Measurements from ENCODE around the gene CLCN1. TPM values are rescaled to one million over a fixed set of nuclear protein-coding genes. Genes with fewer than 3 reads are reported as not detected.

The CLCN1 gene
- total RNA-seq, 1 experiment from 2014 or later = not detected

GRCh38 chr7:143388051-143388450, 72.1 kb downstream of the CLCN1 start:
- no peak overlapping the region for H3K27ac Mint-ChIP-seq (ENCODE audit: low read depth, unreplicated experiment)
- CTCF ChIA-PET = interaction anchor here (0.7 to 1.1 kb wide), 3 partner anchors 28 to 128 kb away, joined by 3 to 5 read pairs (median 4); partner anchors contain the start of gene GSTK1

GRCh38 chr7:143388491-143389101, 72.7 kb downstream of the CLCN1 start:
- no peaks in the 10 kb centered on the region for H3K27me3 Mint-ChIP-seq (ENCODE audit: insufficient read depth, unreplicated experiment)
- DNase-seq (ENCODE audit: unreplicated experiment) = no peak
- ChIA-PET POLR2A (interaction anchor here (1.1 to 1.6 kb wide), 2 partner anchors 9 to 58 kb away, joined by 3 to 8 read pairs; no protein-coding TSS in a partner anchor), CTCF (interaction anchor here (0.7 to 1.1 kb wide), 5 partner anchors 9 to 129 kb away, joined by 3 to 5 read pairs (median 4); partner anchors contain the start of gene GSTK1)
- peaks cover 15% of the 10 kb centered on the region for H3K4me1 Mint-ChIP-seq (ENCODE audit: insufficient read depth, unreplicated experiment)
- H3K4me3 Mint-ChIP-seq (ENCODE audit: unreplicated experiment) = no peak overlapping the region
- no peak overlapping the region for H3K27ac Mint-ChIP-seq (ENCODE audit: low read depth, unreplicated experiment)
- peaks cover 47% of the 10 kb centered on the region for H3K36me3 Mint-ChIP-seq (ENCODE audit: insufficient read depth, unreplicated experiment)
- no TSS peak for BruUV-seq (replicated peaks)
- TF ChIP-seq CTCF (IDR thresholded peaks at IDR 0.05; ENCODE audit: unreplicated experiment) = no peak
- intact Hi-C loops (cut with micrococcal nuclease) = no loop called here
- no peaks in the 10 kb centered on the region for H3K9me3 Mint-ChIP-seq (ENCODE audit: unreplicated experiment)

More at GRCh38 chr7:143388051-143388450, 72.1 kb downstream of the CLCN1 start:
- intact Hi-C loops (cut with micrococcal nuclease) = no loop called here
- DNase-seq (ENCODE audit: unreplicated experiment) = no peak
- H3K4me1 Mint-ChIP-seq (ENCODE audit: insufficient read depth, unreplicated experiment) = peaks cover 13% of the 10 kb centered on the region
- BruUV-seq (replicated peaks) = no TSS peak
- no peaks in the 10 kb centered on the region for H3K27me3 Mint-ChIP-seq (ENCODE audit: insufficient read depth, unreplicated experiment)
- peaks cover 46% of the 10 kb centered on the region for H3K36me3 Mint-ChIP-seq (ENCODE audit: insufficient read depth, unreplicated experiment)
- POLR2A ChIA-PET = interaction anchor here (1.1 to 1.6 kb wide), 2 partner anchors 8 to 57 kb away, joined by 3 to 8 read pairs; no protein-coding TSS in a partner anchor
- TF ChIP-seq CTCF (IDR thresholded peaks at IDR 0.05; ENCODE audit: unreplicated experiment) = no peak
- H3K4me3 Mint-ChIP-seq (ENCODE audit: unreplicated experiment) = no peak overlapping the region
- H3K9me3 Mint-ChIP-seq (ENCODE audit: unreplicated experiment) = no peaks in the 10 kb centered on the region

DNA sequence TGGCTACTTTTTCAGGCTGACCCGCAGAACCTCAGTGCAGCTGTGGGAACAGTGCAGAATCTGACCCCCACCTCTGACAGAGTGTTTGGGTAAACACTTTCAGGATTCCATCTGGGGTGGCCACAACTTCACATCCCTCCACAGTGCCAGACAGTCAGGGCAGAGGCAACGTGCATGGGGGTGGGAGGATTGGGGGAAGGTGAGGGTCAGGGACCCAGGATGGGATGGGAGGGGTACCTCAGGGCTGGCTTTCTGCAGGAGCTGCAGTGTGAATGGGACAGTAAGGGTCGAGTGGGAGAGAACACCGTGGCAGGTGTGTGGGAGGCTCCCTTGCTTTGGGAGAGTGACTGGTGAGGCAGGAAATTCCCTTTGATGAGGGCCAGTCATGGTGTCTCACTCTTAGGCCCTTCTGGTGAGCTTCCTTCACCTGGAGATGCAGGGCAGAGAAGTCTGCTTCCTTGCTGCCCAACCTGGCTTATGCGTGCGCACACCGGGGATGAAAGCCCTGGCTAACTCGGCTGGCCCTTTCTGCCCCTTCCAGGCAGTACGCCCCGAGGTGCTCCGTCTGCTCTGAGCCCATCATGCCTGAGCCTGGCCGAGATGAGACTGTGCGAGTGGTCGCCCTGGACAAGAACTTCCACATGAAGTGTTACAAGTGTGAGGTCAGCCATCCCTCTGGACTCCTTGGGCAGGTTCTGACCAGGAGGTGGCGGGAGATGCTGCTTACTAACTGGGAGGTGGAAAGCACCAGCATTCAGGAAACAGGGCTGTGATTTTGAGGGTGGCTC, 73.6 kb downstream of the CLCN1 start:
- DNase-seq (ENCODE audit: unreplicated experiment) = no peak
- Mint-ChIP-seq H3K9me3 (ENCODE audit: unreplicated experiment) (no peaks in the 10 kb centered on the region), H3K4me3 (ENCODE audit: unreplicated experiment) (no peak overlapping the region), H3K4me1 (ENCODE audit: insufficient read depth, unreplicated experiment) (peaks cover 17% of the 10 kb centered on the region), H3K27me3 (ENCODE audit: insufficient read depth, unreplicated experiment) (no peaks in the 10 kb centered on the region), H3K36me3 (ENCODE audit: insufficient read depth, unreplicated experiment) (peaks cover 50% of the 10 kb centered on the region), H3K27ac (ENCODE audit: low read depth, unreplicated experiment) (no peak overlapping the region)
- no peak for TF ChIP-seq CTCF (IDR thresholded peaks at IDR 0.05; ENCODE audit: unreplicated experiment)
- no TSS peak for BruUV-seq (replicated peaks)
- intact Hi-C loops (cut with micrococcal nuclease) = no loop called here
- ChIA-PET CTCF (interaction anchor here (0.6 to 1.6 kb wide), 5 partner anchors 10 to 802 kb away, joined by 3 to 5 read pairs (median 3); no protein-coding TSS in a partner anchor), POLR2A (interaction anchor here (0.8 to 1.6 kb wide), 3 partner anchors 8 to 10 kb away, joined by 3 to 8 read pairs (median 3); no protein-coding TSS in a partner anchor)

All from MCF 10A (cell line).